Measurements from ENCODE around the gene ABT1.

The ABT1 gene

GRCh38 chr6:26611599-26611998 is 14.8 kb downstream of the ABT1 start:
- Histone ChIP-seq H3K27me3 (peaks cover 97% of the 10 kb centered on the region), H3K27ac (no peak overlapping the region)
- TF ChIP-seq CTCF (IDR thresholded peaks at IDR 0.05): no peak

GRCh38 chr6:26613201-26613600 is 16.4 kb downstream of the ABT1 start:
- H3K4me3 ChIP-seq (ENCODE audit: low read depth in 1 of 2, low read length in 1 of 2): no peak overlapping the region
- no peaks in the 10 kb centered on the region for H3K36me3 ChIP-seq
- H3K27me3 ChIP-seq: peaks cover 96% of the 10 kb centered on the region
- H3K27ac ChIP-seq: no peak overlapping the region
- no peak for TF ChIP-seq CTCF (IDR thresholded peaks at IDR 0.05)
- H3K9me3 ChIP-seq: no peaks in the 10 kb centered on the region
- H3K4me1 ChIP-seq (ENCODE audit: control insufficient read depth in 1 of 2, insufficient read depth in 1 of 2, low read depth in 1 of 2, low read length in 1 of 2): peaks cover 0 to 9% of the 10 kb centered on the region in 2 experiments

More at GRCh38 chr6:26611599-26611998, 14.8 kb downstream of the ABT1 start:
- Histone ChIP-seq H3K4me3 (ENCODE audit: low read depth in 1 of 2, low read length in 1 of 2) (no peak overlapping the region), H3K4me1 (ENCODE audit: control insufficient read depth in 1 of 2, insufficient read depth in 1 of 2, low read depth in 1 of 2, low read length in 1 of 2) (peaks cover 0 to 9% of the 10 kb centered on the region in 2 experiments), H3K9me3 (no peaks in the 10 kb centered on the region), H3K36me3 (no peaks in the 10 kb centered on the region)

GRCh38 chr6:26613689-26614683 is 17.2 kb downstream of the ABT1 start:
- Histone ChIP-seq H3K4me1 (ENCODE audit: control insufficient read depth in 1 of 2, insufficient read depth in 1 of 2, low read depth in 1 of 2, low read length in 1 of 2) (peaks cover 0 to 9% of the 10 kb centered on the region in 2 experiments), H3K4me3 (ENCODE audit: low read depth in 1 of 2, low read length in 1 of 2) (peak overlapping the region in 1 of 2 experiments; percentile 33), H3K27ac (no peak overlapping the region), H3K27me3 (peaks cover 91% of the 10 kb centered on the region), H3K9me3 (no peaks in the 10 kb centered on the region), H3K36me3 (no peaks in the 10 kb centered on the region)
- no peak for TF ChIP-seq CTCF (IDR thresholded peaks at IDR 0.05)

- H3K4me1 ChIP-seq (ENCODE audit: control insufficient read depth in 1 of 2, insufficient read depth in 1 of 2, low read depth in 1 of 2, low read length in 1 of 2): no peaks in the 10 kb centered on the region
- no peaks in the 10 kb centered on the region for H3K9me3 ChIP-seq
- no peaks in the 10 kb centered on the region for H3K36me3 ChIP-seq
- peaks cover 32% of the 10 kb centered on the region for H3K27me3 ChIP-seq
- no peak overlapping the region for H3K4me3 ChIP-seq (ENCODE audit: low read depth in 1 of 2, low read length in 1 of 2)
- no peak overlapping the region for H3K27ac ChIP-seq
- no peak for TF ChIP-seq CTCF (IDR thresholded peaks at IDR 0.05)
Observed at GRCh38 chr6:26623339-26623859, 26.6 kb downstream of the ABT1 start.

- Histone ChIP-seq H3K27ac (no peak overlapping the region), H3K27me3 (peaks cover 31% of the 10 kb centered on the region), H3K36me3 (no peaks in the 10 kb centered on the region), H3K4me1 (ENCODE audit: control insufficient read depth in 1 of 2, insufficient read depth in 1 of 2, low read depth in 1 of 2, low read length in 1 of 2) (no peaks in the 10 kb centered on the region), H3K9me3 (no peaks in the 10 kb centered on the region), H3K4me3 (ENCODE audit: low read depth in 1 of 2, low read length in 1 of 2) (no peak overlapping the region)
- no peak for TF ChIP-seq CTCF (IDR thresholded peaks at IDR 0.05)
Observed at GRCh38 chr6:26624557-26624956, 27.8 kb downstream of the ABT1 start.

Data from neutrophil (primary cell).